ENCODE results near the gene DSPP. TPM values are rescaled to one million over a fixed set of nuclear protein-coding genes. Genes with fewer than 3 reads are reported as not detected.
A peak's percentile ranks its signal among the peaks of the same experiment; 100 is the strongest.

DSPP gene
- total RNA-seq, 2 donors from 2014 or later = not detected

DNA sequence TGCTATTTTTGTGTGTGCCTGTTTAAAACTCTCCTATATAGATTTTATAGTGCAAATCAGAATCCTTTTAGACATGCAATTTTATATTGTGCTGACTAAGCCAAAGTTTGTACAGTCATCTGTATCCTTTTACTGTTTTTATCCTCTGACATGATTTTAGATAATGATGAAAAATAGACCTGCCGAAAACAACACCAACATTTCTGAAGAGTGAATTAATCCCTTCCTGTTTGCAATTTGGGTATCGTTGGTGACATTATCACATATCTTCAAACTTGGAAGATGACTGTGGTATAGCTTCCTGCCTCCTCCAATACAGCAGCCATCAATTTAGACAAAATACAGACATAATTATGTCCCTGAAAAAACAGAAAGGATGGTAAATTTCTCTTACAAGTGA is 28.9 kb upstream of the DSPP start:
- Histone ChIP-seq H3K27ac (no peak overlapping the region), H3K9me3 (no peaks in the 10 kb centered on the region), H3K36me3 (no peaks in the 10 kb centered on the region), H3K4me3 (no peak overlapping the region), H3K4me1 (ENCODE audit: control insufficient read depth in 1 of 2, low read depth in 2 of 2) (peaks cover 0 to 12% of the 10 kb centered on the region in 2 donors), H3K27me3 (replicated peaks; ENCODE audit: insufficient read depth) (no peaks in the 10 kb centered on the region)
- ATAC-seq (ENCODE audit: insufficient number of reproducible peaks, low FRiP score, low read depth) (no peak), DNase-seq (ENCODE audit: low spot score) (no peak)
- no peak for TF ChIP-seq CTCF (IDR thresholded peaks at IDR 0.05)

DNA sequence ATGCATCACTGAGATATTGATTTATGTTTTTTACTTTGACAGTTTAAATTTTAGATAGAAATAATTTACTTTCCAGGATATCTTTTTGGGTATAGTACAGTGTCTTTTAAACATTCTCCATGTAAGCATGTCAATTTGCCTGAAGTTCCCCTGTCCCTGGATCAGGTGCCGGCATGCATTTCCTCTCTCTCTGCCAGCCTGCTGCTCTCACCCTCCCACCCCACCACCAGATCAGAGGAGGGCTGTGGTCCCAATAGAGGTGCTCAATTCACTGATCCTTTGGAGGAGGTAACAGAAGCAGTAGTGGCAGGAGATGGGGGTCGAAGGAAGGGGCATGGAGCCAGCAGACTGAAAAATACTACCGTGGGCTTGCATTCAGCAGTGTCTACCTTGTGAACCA is 28.3 kb upstream of the DSPP start:
- no peak for TF ChIP-seq CTCF (IDR thresholded peaks at IDR 0.05)
- ATAC-seq (ENCODE audit: insufficient number of reproducible peaks, low FRiP score, low read depth) (no peak), DNase-seq (ENCODE audit: low spot score) (no peak)
- H3K9me3 ChIP-seq = no peaks in the 10 kb centered on the region
- no peak overlapping the region for H3K4me3 ChIP-seq
- H3K27ac ChIP-seq = no peak overlapping the region
- peaks cover 0 to 8% of the 10 kb centered on the region in 2 donors for H3K4me1 ChIP-seq (ENCODE audit: control insufficient read depth in 1 of 2, low read depth in 2 of 2)
- H3K27me3 ChIP-seq (replicated peaks; ENCODE audit: insufficient read depth) = no peaks in the 10 kb centered on the region
- H3K36me3 ChIP-seq = no peaks in the 10 kb centered on the region

- Histone ChIP-seq H3K36me3 (no peaks in the 10 kb centered on the region), H3K4me1 (ENCODE audit: control insufficient read depth in 1 of 2, low read depth in 2 of 2) (peaks cover 8 to 9% of the 10 kb centered on the region in 2 donors), H3K4me3 (no peak overlapping the region), H3K27ac (no peak overlapping the region), H3K9me3 (no peaks in the 10 kb centered on the region), H3K27me3 (replicated peaks; ENCODE audit: insufficient read depth) (no peaks in the 10 kb centered on the region)
- no peak for TF ChIP-seq CTCF (IDR thresholded peaks at IDR 0.05)
- ATAC-seq (ENCODE audit: insufficient number of reproducible peaks, low FRiP score, low read depth) (no peak), DNase-seq (ENCODE audit: low spot score) (no peak)
These were observed 24.0 kb upstream of the DSPP start for GRCh38 chr4:87584222-87584908.

DNA sequence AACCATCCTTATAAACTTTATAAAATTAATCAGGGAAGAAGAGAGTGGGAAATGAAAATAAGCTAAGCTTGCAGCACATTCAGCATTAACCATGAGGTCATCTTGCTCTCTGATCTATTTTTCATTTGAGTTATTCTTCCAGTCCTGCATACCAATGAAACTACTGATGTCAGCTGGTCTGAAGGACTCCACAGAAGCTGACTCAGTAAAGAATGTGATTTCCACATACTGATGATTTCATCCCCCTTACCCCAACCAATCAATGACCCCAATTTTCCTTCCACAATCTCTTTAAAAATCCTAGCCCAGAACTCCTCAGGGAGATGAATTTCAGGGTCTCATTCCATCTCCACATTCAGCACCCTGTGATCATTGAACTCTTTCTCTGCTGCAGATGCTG is 18.8 kb upstream of the DSPP start:
- DNase-seq (ENCODE audit: low spot score) = no peak
- H3K36me3 ChIP-seq = no peaks in the 10 kb centered on the region
- ATAC-seq (ENCODE audit: insufficient number of reproducible peaks, low FRiP score, low read depth) = peak; percentile 97
- H3K4me1 ChIP-seq (ENCODE audit: control insufficient read depth in 1 of 2, low read depth in 2 of 2) = peaks cover 12 to 13% of the 10 kb centered on the region in 2 donors
- H3K4me3 ChIP-seq = no peak overlapping the region
- H3K27ac ChIP-seq = no peak overlapping the region
- H3K9me3 ChIP-seq = no peaks in the 10 kb centered on the region
- H3K27me3 ChIP-seq (replicated peaks; ENCODE audit: insufficient read depth) = no peaks in the 10 kb centered on the region
- no peak for TF ChIP-seq CTCF (IDR thresholded peaks at IDR 0.05)

GRCh38 chr4:87592124-87592523 is 16.2 kb upstream of the DSPP start:
- no peaks in the 10 kb centered on the region for H3K27me3 ChIP-seq (replicated peaks; ENCODE audit: insufficient read depth)
- H3K4me3 ChIP-seq = no peak overlapping the region
- H3K9me3 ChIP-seq = peaks cover 2% of the 10 kb centered on the region
- no peak for DNase-seq (ENCODE audit: low spot score)
- H3K36me3 ChIP-seq = no peaks in the 10 kb centered on the region
- H3K27ac ChIP-seq = no peak overlapping the region
- no peak for ATAC-seq (ENCODE audit: insufficient number of reproducible peaks, low FRiP score, low read depth)
- H3K4me1 ChIP-seq (ENCODE audit: control insufficient read depth in 1 of 2, low read depth in 2 of 2) = peaks cover 12 to 13% of the 10 kb centered on the region in 2 donors
- TF ChIP-seq CTCF (IDR thresholded peaks at IDR 0.05) = no peak
